CD4-positive, alpha-beta T cell treated with Interleukin-4 for 1 hour (primary cell): Measurements from ENCODE around the gene SPINK9.
A peak's percentile ranks its signal among the peaks of the same experiment; 100 is the strongest.

ENCODE experiments used
- DNase-seq, 2 donors: peaks; one replicate each; pipeline ENCODE4 v3.0.0-alpha.2; 2020 to 2022

The SPINK9 gene

DNA sequence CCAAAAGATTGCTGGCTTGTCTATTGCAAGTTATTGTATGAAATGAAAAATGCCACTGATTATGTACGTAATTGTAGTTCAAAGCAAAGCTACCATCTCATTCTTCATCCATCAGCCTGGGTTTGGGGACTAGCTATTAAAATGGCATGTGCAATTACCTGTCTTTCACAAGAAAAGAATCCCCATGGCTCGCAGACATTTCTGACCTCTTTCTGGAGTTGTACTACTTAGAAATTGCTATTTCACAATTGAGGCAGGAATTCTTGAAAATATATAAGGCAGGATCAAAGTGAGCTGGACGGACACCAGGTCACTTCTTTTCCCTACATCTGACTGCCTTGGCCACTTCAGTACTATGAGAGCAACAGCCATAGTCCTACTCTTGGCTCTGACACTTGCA is at the start of gene SPINK9:
Gene SPINK9, plus strand, starts transcription at position 301 of the 400 bp plus-strand sequence. Its CDS starts 55 bp downstream, at position 356.
- no peak for DNase-seq

DNA sequence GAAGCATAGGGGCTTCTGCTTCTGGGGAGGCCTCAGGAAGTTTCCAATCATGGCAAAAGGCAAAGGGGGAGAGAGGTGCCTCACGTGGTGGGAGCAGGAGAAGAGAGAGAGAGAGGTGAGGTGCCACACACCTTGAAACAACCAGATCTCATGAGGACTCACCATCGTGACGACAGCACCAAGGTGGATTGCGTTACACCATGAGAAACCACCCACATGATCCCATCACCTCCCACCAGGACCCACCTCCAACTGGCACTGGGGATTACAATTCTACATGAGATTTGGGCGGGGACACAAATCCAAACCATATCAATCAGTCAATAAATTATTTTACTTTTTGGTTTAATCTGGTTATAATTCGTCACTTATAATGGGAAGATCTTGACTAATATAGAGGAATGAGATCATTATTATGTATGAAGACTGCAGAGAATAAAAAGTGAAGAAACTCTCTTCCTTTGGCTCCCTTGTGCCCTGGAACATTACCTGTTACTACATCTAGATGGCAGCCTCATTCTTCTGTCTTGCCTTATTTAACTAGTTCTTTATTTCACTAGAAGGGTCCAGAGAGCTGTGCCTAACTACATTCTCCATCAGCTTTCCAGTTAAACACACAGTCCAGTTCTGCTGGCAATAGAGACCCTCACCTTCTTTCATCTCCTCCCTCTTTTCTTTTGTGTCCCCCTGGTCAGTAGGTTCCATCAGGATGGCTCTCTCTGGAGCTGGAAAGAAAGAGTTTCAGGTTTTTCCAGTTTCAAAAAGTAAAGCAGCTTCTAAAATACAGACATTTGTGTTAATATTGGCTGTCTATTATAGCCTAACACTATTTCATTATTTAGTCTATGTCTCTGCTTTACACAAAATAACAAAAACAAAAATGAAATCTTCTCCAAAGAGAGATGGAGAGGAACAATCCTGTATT is 44.8 kb upstream of the SPINK9 start:
- DNase-seq = peak in 1 of 2 donors; percentile 6

DNA sequence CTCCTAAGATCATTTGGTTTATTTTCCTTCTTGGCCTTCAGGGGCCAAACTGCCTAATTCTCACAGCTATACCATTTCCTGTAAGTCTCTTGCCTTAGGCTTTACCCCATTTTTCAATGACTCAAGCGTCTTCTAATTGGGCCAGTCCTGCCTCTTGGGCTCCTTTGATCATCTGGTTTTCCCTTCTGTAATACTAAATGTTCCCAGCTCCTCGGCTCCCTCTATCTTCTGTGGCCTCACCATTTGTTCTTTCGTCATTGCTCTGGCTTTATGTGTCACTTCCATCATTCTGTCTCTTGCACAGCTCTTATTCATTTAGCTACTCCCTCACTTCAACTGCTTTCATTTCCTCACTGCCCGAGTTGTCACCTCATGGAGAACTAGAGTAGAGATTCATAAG is 37.6 kb upstream of the SPINK9 start:
- no peak for DNase-seq

DNA sequence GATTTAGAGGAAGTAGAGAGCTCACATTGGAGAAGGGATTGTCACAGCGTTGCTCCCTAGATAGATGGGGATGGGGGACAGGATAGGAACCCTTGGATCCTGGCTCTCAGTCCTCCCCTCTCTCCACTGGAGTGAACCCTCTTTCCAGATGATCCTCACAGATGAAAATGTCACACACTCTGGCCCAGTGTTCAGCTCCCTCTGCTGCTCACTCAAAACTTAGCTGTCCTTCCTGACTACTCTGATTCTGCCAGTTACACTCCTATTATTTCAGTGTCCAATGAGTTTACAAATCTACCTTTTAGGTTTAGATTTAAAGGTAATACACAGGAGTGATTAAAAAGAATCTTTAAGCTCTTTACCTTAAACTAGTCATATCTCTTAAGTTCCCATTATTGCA is 28.9 kb upstream of the SPINK9 start:
- DNase-seq = no peak

GRCh38 chr5:148309019-148309418 is 26.3 kb upstream of the SPINK9 start:
- no peak for DNase-seq

DNA sequence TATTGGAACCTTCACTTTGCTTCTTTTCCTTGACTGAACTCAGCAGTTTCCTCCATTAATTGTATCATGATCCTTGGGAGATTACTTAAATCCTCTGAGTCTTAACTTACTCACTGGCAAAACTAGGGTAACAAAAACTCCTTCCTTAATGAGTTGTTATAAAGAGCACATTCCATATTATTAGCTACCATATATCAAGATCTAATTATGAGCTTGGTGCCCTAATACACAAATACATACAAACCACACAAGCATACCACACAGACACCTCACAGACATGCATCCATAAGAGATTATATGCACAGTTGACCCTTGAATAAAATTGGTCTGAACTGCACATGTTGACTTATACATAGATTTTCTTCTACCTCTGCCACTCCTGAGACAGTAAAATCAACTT is 25.6 kb upstream of the SPINK9 start:
- no peak for DNase-seq

DNA sequence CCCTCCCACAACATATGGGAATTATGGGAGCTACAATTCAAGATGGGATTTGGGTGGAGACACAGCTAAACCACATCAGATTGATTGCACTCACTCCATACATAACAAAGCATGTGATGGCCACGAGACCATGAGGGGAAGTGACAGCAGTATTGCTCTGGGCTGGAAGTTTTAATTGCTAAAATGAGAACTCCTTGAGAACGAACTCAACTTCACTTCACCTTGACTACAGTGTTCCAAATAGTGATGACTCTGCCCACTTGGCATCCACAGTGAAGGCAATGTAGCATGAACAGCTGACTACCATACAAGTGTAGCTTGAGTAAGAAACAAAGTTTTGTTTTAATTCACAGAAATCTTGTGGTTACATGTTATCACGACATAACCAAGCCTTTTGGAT is 23.9 kb upstream of the SPINK9 start:
- DNase-seq = no peak

DNA sequence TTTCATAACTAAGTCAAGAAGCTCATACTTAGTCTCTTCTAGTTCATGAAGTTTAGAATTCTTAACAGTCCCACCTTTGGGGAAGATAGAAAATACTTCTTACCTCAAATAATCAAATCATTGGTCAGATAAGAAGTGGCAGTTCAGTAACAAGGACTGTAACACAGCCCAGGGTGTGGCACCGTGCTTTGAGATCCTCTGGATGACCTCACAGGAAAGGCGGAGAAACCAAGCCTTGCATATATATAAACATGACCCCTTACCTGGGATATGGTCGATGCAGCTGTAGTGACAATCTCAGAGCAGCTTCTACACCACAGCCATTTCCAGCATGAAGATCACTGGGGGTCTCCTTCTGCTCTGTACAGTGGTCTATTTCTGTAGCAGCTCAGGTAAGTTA is 23.2 kb upstream of the SPINK9 start, which contains the start of gene SPINK7:
Gene SPINK7, plus strand, starts transcription at position 271 of the 400 bp plus-strand sequence. Its CDS starts 61 bp downstream, at position 332.
- no peak for DNase-seq

DNA sequence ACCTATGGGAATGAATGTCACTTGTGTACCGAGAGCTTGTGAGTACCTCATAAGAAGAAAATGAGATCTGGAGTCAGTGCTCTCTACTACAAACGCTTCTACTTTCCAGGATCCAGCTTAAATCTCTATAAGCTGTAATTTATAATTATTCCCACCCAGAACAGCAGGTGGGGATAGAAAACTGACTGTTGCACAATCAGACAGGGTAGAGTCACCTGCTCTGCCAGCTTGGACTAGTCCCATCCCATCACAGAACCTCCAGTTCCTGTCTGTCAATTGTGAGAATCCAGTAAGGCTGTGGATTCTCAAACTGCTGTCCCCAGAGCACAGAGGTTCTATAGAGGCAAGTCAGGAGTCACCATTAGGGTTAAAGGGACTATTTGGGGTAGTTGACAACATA is 21.2 kb upstream of the SPINK9 start:
- no peak for DNase-seq

GRCh38 chr5:148314731-148315130 is 20.6 kb upstream of the SPINK9 start:
- DNase-seq = no peak

- peak in 1 of 2 donors; percentile 21 for DNase-seq
Observed at GRCh38 chr5:148320011-148320963, 15.1 kb upstream of the SPINK9 start.

GRCh38 chr5:148333262-148333849 is 2.0 kb upstream of the SPINK9 start:
- no peak for DNase-seq

DNA sequence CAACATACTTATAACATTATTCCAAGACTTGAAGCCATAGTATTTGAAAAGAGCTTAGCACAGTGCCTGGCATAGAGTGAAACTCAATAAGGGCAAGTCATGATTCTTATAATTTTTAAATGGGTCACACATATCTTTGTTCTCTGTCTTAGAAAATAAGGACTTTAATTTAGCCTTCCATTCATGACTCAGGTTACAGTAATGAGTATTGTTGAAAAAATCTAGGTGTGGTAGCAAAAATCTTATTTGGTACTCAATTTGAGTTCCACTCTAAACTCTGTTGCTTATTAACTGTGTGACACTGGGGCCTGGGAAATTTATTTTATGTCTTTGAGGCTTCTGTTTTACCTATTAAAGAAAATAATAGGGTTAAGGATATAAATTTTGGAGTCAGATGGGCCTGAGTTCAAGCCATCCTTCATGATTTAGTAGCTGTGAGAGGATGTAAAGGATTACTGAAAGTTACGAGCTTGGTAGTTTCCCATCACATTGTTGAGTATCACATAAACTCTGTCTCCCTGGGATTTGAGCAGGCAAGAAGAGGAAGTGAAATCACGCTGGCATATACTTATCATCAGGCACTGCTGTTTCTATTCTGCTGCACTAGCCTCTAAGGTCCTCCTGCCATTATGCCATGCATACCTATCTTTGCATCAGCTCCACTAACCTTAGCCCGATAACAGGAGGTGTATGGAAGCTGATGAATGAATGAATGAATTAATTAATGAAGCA is 1.5 kb downstream of the SPINK9 start:
- DNase-seq = no peak

DNA sequence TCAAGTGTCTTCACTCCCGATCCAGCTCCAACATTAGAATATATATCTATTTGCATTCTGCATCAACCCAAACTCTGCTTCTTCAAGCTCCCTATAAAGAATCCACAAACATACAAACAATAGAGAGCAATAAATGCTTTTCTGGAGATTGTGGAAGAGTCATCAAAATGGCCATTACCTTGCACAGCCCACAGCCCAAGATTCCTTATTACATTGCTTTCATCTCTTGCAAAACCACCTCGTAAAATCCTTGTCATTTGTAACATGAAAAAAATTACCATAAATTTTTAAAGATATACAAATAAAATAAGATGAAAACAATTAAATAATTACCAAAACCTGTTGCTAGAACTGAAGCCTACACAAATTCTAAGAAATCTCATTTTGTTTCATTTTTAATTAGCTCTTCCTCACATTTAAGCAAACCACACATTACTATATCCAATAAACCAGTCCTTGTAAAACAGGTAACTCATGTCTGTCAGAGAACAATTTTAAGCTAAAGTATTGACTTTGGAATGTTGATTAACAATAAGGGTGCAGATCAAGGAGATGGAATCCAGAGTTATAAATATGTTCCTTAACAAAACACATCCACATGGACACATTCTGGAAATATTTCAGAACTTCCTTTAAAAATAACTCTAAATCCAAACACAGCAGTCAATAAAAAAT is 7.1 kb downstream of the SPINK9 start:
- no peak for DNase-seq

GRCh38 chr5:148343046-148343407 is 7.7 kb downstream of the SPINK9 start:
- no peak for DNase-seq

GRCh38 chr5:148343603-148344487 is 8.5 kb downstream of the SPINK9 start:
- no peak for DNase-seq

- no peak for DNase-seq
Observed at GRCh38 chr5:148347706-148348105, 12.3 kb downstream of the SPINK9 start.

DNA sequence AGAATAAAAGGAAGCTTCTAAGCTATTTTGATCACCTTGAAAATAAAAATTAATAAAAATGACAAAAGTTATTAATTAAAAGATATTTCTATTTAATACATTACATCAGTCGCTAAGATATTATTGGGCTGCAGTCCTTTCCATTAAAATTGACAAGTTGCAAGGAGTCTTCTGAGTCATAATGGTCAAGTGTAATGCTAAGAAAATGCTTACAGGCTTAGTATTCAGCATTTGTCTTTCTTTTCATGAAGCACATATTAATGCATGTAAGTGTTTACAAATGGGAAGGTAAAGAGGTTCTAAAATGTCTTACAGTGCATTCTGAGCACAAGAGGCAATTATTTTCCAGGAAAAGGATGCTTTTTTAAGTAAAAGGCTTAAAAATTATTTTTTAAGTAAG is 17.3 kb downstream of the SPINK9 start:
- no peak for DNase-seq

- no peak for DNase-seq
Observed at GRCh38 chr5:148353634-148354033, 18.3 kb downstream of the SPINK9 start.

DNA sequence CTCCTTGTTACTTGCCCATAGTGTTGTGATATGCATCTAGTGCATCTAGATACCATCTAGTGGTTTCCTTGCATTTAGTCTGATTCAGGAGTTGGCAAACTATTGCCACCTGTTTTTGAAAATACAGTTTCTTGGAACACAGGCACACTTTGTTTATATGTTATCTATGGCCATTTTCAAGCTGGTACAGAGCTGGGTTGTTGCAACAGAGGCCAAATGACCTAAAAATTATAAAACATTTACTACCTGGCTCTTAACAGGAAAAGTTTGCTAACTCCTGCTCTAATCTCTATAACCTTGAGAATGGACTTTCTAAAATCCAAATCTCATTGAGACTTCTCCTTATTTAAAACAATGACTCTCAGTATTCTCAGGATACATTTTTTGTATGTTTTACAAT is 29.0 kb downstream of the SPINK9 start:
- no peak for DNase-seq

- DNase-seq = no peak
Observed at GRCh38 chr5:148368299-148368698, 32.9 kb downstream of the SPINK9 start.
